Fibroblast of peridontal ligament (primary cell): Measurements from ENCODE around the gene ADAMTS5.
A peak's percentile ranks its signal among the peaks of the same experiment; 100 is the strongest.

Source experiments
- DNase-seq: peaks from one replicate; pipeline ENCODE4 v3.0.0-alpha.2; 2010; ENCODE audit errors: extremely low read depth

Gene ADAMTS5

DNA sequence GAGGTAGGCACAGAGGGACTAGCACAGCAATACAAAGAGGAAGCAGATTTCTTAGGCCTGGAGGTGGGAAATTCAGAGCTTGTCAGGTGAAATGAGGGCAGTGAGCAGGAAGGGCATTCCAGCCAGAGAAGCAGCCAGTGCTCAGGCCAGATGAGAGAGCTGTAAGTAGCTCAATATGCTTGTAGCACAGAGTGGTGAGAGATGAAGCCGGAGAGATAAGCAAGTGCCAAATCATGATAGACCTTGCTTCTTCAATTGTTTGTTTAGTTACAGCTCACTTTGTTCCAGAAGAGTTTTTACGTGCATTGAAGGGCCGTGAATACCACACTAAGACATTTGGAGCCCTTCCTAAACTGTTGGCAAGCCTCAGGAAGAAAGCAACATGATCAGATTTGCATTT, 79.6 kb downstream of the ADAMTS5 start:
- no peak for DNase-seq

DNA sequence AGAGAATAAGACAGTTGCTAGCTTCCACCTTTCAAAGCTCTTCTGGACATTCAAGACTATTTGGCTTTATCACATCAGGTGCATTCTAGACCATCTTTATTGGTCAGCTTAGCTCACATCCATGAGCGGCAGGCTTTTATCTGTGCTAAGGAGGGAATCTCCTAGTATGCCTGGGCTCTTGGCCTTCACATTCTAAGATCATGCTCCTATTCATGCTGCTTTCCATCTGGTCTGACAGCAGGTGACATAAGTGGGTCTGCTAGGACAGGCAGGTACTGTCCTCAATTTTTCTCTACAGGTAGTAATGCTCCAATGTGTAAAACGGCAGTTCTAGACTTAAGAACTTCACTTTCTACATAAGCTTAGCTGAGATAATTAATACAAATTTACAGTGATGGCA, 82.5 kb downstream of the ADAMTS5 start:
- DNase-seq: no peak

DNA sequence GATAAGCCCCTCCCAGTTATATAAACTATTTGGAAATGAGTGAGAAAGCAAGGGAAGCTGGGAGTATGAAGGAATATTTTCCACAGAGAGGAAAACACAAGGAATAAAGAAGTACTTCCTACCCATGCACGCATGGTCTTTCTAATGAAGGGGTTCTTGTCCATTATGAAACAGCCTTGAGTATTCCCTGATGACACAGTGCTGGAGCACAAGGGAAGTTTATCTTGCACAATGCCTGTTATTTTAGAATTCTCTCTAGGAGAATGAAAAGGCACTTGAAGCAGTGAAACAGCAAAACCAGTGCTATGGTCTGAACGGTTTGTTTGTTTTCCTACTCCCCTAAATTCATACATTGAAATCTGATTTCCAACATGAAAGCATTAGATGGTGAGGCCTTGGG, 83.1 kb downstream of the ADAMTS5 start:
- DNase-seq: peak; percentile 54

DNA sequence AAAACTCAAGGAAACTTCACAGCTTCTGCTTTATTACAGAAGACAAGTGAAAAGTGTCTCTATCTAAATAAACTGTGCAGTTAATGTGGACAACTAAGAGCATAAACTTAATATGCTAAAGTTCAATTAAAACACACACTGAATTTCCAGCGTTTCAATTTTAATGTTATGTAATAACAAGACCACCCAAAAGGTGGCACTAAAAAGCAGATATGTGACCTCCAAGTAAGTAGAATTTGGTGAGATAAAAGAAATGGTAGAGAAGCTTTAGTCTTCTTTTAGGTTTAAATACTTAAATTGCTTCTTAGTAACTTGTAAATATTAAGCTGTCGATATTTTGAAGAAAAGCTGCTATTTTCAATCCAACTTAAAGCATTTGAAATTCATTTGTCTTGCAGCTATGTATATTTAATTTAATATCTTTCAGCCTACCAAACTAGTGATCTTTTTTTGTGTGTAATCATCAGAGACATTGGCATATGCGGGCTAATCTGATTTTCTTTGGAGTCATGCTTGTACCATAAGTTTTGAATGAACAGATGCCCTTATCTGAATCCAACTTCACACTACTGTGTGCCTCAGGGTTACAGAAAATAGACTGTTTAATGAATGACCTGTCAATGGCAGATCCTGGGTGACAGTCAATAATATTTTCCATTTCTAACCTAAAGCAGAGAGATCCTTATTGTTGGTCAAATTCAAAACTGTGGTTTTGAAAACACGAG, 85.2 kb downstream of the ADAMTS5 start:
- peak; percentile 66 for DNase-seq

DNA sequence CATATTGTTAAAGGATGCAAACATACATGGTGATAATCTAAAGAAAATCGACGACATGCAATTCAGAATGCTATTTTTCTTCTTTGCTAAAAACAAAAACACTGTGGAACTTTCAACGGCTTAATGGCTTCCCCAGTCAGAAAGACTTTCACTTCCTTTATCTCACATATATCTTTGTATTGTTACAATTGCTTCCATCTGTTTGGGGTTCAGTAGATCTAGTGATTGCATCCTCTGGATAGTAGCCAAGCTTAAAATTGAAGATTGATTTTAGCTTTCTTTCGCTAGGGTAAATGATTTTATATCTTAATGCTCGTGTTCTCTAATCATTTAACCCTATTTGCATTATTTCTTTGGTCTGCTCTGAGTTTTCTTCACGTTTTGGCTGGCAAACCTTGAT, 89.9 kb downstream of the ADAMTS5 start:
- peak; percentile 50 for DNase-seq

DNA sequence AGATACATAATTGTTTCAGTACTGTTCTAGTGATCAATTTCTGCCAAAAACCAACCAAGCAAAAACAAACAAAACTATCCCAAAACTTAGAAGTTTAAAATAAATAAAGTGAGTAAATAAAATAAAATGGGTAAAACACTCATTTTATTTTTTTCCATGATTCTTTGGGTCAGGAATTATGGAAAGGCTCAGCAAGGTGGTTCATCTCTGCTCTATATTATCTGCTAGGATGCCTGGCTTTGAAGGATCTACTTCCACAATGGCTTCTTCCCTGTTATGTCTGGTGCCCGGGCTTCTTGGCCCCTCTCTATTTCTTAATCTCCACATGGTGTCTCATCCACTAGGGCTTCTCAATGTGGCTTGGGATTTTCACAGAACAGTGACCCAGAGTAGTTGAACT, 92.5 kb downstream of the ADAMTS5 start:
- no peak for DNase-seq
